Chondrocyte (in vitro differentiated cells): ENCODE data around the gene TP53INP2. TPM values are rescaled to one million over a fixed set of nuclear protein-coding genes. Genes with fewer than 3 reads are reported as not detected.
"Not testable (repeated sequence)": the region's sequence is repeated elsewhere in the genome, so short reads cannot be mapped to it uniquely, and the experiment has no call there.

Experiments
- DNase-seq: peaks from one replicate; pipeline ENCODE4 v3.0.0; 2021; ENCODE audit warnings: mixed read lengths, low spot score
- H3K27ac Mint-ChIP-seq: one replicate; pipeline ENCODE4 v1.8.0; 2021; ENCODE audit warnings: mild to moderate bottlenecking, moderate library complexity, mixed read lengths; ENCODE audit not compliant: unreplicated experiment
- H3K27me3 Mint-ChIP-seq: 2 replicates; pipeline ENCODE4 v1.8.0; 2021; ENCODE audit warnings: low read depth, mixed read lengths
- H3K36me3 Mint-ChIP-seq: 2 replicates; pipeline ENCODE4 v1.8.0; 2021; ENCODE audit warnings: low read depth, mixed read lengths
- H3K4me1 Mint-ChIP-seq: 2 replicates; pipeline ENCODE4 v1.8.0; 2021; ENCODE audit warnings: low read depth, mild to moderate bottlenecking, mixed read lengths
- H3K4me3 Mint-ChIP-seq: one replicate; pipeline ENCODE4 v1.8.0; 2021; ENCODE audit warnings: mild to moderate bottlenecking, moderate library complexity, mixed read lengths; ENCODE audit not compliant: unreplicated experiment
- H3K9me3 Mint-ChIP-seq: 2 replicates; pipeline ENCODE4 v1.8.0; 2021; ENCODE audit warnings: low read depth, mixed read lengths
- total RNA-seq: library from RNA; stranded (reverse); gene quantifications from 3 replicates; pipeline ENCODE4 v1.2.1, GENCODE V29; 2021
- TF ChIP-seq, protein P1 (sequence below): fragments of 200-600 bp; sonication (generic); IDR thresholded peaks from 2 replicates; pipeline ENCODE4 v1.5.0; 2021; ENCODE audit warnings: antibody characterized with exemption, mild to moderate bottlenecking, moderate library complexity

Gene TP53INP2
- total RNA-seq, 1 donor from 2014 or later: 59.8 TPM

DNA sequence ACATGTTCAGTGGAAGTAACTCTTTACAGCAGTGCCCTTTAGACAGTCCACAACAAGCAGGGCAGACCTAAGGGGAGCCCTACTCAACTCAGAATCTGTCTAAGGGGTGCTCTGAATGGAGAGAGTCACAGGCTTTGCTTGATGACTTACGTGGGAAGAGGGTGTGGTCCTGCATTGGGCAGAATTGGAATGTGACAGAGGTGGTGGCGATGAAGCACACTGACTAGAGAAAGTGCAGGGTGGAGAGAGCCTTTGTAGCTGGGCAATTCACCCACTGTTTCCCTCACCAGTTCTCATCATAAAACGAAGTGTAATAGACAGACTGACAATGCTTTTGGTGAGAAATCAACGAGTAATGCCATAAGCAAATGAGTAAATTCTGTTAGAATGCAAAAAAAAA lies 11.2 kb downstream of the TP53INP2 start:
- H3K9me3 Mint-ChIP-seq: no peaks in the 10 kb centered on the region
- H3K36me3 Mint-ChIP-seq: peaks cover 18% of the 10 kb centered on the region
- H3K27me3 Mint-ChIP-seq: no peaks in the 10 kb centered on the region
- peaks cover 32% of the 10 kb centered on the region for H3K4me1 Mint-ChIP-seq
- DNase-seq: no peak
- TF ChIP-seq, protein P1, sequence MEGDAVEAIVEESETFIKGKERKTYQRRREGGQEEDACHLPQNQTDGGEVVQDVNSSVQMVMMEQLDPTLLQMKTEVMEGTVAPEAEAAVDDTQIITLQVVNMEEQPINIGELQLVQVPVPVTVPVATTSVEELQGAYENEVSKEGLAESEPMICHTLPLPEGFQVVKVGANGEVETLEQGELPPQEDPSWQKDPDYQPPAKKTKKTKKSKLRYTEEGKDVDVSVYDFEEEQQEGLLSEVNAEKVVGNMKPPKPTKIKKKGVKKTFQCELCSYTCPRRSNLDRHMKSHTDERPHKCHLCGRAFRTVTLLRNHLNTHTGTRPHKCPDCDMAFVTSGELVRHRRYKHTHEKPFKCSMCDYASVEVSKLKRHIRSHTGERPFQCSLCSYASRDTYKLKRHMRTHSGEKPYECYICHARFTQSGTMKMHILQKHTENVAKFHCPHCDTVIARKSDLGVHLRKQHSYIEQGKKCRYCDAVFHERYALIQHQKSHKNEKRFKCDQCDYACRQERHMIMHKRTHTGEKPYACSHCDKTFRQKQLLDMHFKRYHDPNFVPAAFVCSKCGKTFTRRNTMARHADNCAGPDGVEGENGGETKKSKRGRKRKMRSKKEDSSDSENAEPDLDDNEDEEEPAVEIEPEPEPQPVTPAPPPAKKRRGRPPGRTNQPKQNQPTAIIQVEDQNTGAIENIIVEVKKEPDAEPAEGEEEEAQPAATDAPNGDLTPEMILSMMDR: no peak
- H3K4me3 Mint-ChIP-seq: no peak overlapping the region
- no peak overlapping the region for H3K27ac Mint-ChIP-seq

DNA sequence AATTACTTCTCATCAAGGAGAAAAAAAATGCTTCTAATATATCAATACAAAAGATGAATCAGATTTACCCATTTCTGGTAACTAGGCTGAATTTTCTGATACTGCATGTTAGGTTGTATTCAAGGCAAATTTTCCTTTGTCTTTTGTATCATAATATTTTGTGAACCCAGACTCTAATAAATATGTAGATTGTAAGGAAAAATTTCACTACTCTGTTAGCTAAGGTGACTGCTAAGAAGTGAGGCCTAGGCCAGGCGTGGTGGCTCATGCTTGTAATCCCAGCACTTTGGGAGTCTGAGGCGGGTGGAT lies 12.7 kb downstream of the TP53INP2 start:
- Mint-ChIP-seq H3K4me3 (no peak overlapping the region), H3K36me3 (peaks cover 18% of the 10 kb centered on the region), H3K4me1 (peaks cover 27% of the 10 kb centered on the region), H3K27ac (no peak overlapping the region), H3K27me3 (no peaks in the 10 kb centered on the region), H3K9me3 (no peaks in the 10 kb centered on the region)
- TF ChIP-seq, protein P1: no peak
- no peak for DNase-seq

DNA sequence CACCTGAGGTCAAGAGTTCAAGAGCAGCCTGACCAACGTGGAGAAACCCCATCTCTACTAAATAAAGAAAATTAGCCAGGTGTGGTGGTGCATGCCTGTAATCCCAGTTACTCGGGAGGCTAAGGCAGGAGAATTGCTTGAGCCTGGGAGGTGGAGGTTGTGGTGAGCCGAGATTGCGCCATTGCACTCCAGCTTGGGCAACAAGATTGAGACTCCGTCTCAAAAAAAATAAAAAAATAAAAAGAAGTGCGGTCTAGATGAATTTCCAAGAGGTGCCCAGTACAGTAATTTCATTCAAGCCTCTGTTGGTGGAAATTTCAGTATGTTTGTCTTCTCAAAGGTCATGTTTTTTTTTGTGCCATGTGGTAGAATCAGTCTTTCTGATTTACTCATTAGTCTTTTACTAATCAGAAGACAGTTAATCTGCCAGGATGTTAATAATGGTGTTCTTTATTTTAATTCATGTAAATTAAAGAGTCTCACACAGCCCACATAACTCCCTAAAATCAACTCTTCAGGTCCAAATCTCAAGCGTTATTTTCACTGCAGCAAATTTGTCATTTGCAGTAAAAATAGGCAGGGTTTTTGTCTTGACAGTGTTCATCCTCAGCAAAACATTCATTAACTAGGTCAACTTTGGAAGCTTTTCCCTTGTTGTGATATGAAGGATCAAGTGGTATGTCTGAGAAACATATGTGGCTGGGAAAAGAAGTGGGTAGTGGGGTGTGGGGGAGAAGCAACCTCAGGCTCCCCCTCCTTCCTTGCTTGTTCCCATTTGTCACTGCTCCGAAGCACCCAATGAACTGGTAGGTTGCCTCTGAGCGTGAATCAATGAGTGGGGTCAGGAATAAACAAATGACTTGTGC lies 13.3 kb downstream of the TP53INP2 start:
- peaks cover 18% of the 10 kb centered on the region for H3K36me3 Mint-ChIP-seq
- no peak overlapping the region for H3K27ac Mint-ChIP-seq
- H3K27me3 Mint-ChIP-seq: no peaks in the 10 kb centered on the region
- H3K4me3 Mint-ChIP-seq: no peak overlapping the region
- no peaks in the 10 kb centered on the region for H3K9me3 Mint-ChIP-seq
- no peak for DNase-seq
- H3K4me1 Mint-ChIP-seq: peaks cover 26% of the 10 kb centered on the region
- TF ChIP-seq, protein P1: no peak

DNA sequence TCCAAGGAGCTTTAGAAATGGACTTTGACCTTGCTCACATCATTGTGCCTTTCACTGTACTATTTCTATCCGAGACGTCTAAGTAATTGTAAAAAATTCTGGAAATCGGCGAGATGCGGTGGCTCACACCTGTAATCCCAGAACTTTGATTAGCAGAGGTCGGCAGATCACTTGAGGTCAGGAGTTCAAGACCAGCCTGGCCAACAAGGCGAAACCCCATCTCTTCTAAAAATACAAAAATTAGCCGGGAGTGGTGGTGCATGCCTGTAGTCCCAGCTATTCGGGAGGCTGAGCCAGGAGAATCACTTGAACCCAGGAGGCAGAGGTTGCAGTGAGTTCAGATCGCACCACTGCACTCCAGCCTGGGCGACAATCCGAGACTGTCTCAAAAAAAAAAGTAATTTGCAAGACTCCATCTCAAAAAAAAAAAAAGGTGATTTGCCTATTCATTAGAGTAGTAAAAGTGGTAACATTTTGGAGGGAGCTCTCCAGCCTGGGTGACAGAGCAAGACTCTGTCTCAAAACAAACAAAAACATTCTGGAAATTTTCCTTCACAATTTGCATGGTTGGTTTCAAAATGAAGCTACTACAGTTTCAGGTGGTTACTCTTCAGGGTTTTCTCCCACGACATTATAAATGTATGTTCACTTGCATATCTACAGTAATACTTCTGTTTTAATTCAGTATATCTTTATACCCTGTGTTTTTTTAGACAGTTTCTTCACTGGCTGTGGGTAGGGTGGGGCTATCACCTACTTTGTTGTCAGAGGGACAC lies 15.3 kb downstream of the TP53INP2 start:
- H3K4me1 Mint-ChIP-seq, H3K9me3 Mint-ChIP-seq, H3K4me3 Mint-ChIP-seq, H3K27ac Mint-ChIP-seq, DNase-seq, H3K27me3 Mint-ChIP-seq: not testable (repeated sequence)
- H3K36me3 Mint-ChIP-seq: peaks cover 23% of the 10 kb centered on the region

DNA sequence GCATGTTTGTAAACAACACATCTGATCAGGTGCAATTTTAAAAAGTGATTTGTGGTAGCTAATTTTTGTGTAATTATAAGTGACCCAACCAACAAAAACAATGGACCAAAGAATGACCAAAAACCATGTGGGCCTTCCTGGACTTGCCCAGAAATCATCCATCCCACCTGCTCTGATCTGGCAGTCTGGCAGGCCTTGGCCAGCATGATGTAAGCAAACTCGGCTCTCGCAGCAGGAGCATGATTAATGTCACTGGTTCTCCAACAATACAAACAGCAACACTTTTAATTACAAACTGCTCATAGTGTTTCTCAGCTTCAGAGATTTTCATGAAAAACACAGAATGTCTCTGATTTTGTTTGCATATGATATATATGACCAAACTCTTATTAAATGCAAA lies 16.1 kb downstream of the TP53INP2 start:
- Mint-ChIP-seq H3K4me1 (peaks cover 2% of the 10 kb centered on the region), H3K27me3 (no peaks in the 10 kb centered on the region), H3K9me3 (no peaks in the 10 kb centered on the region), H3K27ac (no peak overlapping the region), H3K4me3 (no peak overlapping the region), H3K36me3 (peaks cover 21% of the 10 kb centered on the region)
- no peak for DNase-seq
- TF ChIP-seq, protein P1: no peak

DNA sequence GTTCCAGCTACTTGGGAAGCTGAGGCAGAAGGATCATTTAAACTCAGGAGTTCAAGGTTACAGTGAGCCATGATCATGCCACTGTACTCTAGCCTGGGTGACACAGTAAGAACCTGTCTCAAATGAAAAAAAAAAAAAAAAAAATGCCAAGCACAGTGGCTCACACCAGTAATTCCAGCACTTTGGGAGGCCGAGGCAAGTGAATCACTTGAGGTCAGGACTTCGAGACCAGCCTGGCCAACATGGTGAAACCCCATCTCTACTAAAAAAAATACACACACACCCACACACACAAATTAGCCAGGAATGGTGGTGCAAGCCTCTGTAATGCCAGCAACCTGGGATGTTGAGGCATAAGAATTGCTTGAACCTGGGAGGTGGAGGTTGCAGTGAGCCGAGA lies 18.4 kb downstream of the TP53INP2 start:
- not testable (repeated sequence) for H3K9me3 Mint-ChIP-seq, H3K27ac Mint-ChIP-seq, DNase-seq, H3K4me1 Mint-ChIP-seq, H3K4me3 Mint-ChIP-seq, H3K27me3 Mint-ChIP-seq
- peaks cover 38% of the 10 kb centered on the region for H3K36me3 Mint-ChIP-seq
